Ishikawa (cell line): ENCODE measurements around the gene DGKG.

Experiments used
- CEBPB ChIP-seq: IDR thresholded peaks from 2 replicates; pipeline ENCODE4 v1.6.1; 2012
- CREB1 ChIP-seq: IDR thresholded peaks from 2 replicates; pipeline ENCODE4 v1.6.1; 2012; ENCODE audit warnings: low read depth
- EGR1 ChIP-seq: IDR thresholded peaks from 2 replicates; pipeline ENCODE4 v1.6.1; 2012
- EP300 ChIP-seq: IDR thresholded peaks from 2 replicates; pipeline ENCODE4 v1.6.1; 2012; ENCODE audit warnings: borderline replicate concordance
- FOXM1 ChIP-seq: IDR thresholded peaks from 2 replicates; pipeline ENCODE4 v1.6.1; 2012; ENCODE audit warnings: low read depth, borderline replicate concordance
- MAX ChIP-seq: IDR thresholded peaks from 2 replicates; pipeline ENCODE4 v1.6.1; 2012
- NFIC ChIP-seq: IDR thresholded peaks from 2 replicates; pipeline ENCODE4 v1.6.1; 2012
- RAD21 ChIP-seq: IDR thresholded peaks from 2 replicates; pipeline ENCODE4 v1.6.1; 2012; ENCODE audit warnings: low read depth
- REST ChIP-seq: IDR thresholded peaks from 2 replicates; pipeline ENCODE4 v1.6.1; 2012; ENCODE audit warnings: low read depth, mild to moderate bottlenecking
- TAF1 ChIP-seq: IDR thresholded peaks from 2 replicates; pipeline ENCODE4 v1.6.1; 2012; ENCODE audit warnings: low read depth, mild to moderate bottlenecking
- TCF12 ChIP-seq: IDR thresholded peaks from 2 replicates; pipeline ENCODE4 v1.6.1; 2012; ENCODE audit warnings: low read depth
- TEAD4 ChIP-seq: IDR thresholded peaks from 2 replicates; pipeline ENCODE4 v1.6.1; 2012
- YY1 ChIP-seq: IDR thresholded peaks from 2 replicates; pipeline ENCODE4 v1.6.1; 2012; ENCODE audit warnings: low read depth

- TF ChIP-seq YY1 (no peak), NFIC (no peak), TEAD4 (no peak), CREB1 (no peak), REST (no peak), MAX (no peak), EGR1 (no peak), TCF12 (no peak), TAF1 (no peak), RAD21 (no peak), CEBPB (no peak), EP300 (no peak), FOXM1 (no peak)
Observed at GRCh38 chr3:186303965-186304364, 58.1 kb downstream of the DGKG start.
